ENCODE results near the gene COPS9.
A peak's percentile ranks its signal among the peaks of the same experiment; 100 is the strongest.

COPS9 gene

DNA sequence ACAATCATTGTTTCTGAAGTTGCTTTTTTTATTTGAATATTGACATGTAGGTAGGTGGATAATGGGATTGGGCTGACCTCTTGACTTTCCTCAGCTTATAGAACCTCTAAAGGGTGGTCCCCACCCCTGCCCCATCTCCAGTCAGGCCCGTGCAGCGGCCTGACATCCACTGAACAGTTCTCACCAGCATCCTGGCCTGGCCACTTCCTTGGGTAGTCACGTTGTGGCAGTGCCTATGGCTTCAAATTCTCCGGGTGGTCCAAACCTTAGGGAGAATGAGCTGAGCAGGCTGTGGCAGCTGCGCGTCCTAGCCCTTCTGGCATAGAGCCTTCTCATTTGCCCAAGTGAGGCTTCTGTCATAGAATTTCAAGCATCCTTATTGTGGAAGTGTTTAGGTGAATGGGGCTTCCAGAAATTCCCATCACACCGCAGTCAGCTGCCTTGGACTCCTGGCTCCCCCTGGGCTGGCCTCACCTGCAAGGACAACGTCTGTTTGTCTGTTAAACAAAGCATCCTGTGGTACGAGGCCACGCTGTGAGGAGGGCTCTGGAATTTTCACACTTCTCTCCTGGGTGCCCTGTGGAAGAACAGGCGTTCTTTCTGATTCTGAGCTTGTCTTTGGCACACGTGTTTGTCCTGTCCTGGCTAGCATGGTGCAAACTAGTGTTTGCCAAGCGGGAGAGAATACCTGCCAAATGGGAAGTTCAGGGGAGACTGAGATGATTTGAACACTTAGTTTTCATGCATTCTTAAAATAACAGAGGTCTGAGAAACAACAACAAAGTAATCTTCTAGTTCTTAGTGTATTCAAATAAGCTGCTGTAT, 36.2 kb upstream of the COPS9 start:
- H3K27ac Mint-ChIP-seq = no peak overlapping the region
- TF ChIP-seq, protein P1, sequence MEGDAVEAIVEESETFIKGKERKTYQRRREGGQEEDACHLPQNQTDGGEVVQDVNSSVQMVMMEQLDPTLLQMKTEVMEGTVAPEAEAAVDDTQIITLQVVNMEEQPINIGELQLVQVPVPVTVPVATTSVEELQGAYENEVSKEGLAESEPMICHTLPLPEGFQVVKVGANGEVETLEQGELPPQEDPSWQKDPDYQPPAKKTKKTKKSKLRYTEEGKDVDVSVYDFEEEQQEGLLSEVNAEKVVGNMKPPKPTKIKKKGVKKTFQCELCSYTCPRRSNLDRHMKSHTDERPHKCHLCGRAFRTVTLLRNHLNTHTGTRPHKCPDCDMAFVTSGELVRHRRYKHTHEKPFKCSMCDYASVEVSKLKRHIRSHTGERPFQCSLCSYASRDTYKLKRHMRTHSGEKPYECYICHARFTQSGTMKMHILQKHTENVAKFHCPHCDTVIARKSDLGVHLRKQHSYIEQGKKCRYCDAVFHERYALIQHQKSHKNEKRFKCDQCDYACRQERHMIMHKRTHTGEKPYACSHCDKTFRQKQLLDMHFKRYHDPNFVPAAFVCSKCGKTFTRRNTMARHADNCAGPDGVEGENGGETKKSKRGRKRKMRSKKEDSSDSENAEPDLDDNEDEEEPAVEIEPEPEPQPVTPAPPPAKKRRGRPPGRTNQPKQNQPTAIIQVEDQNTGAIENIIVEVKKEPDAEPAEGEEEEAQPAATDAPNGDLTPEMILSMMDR (IDR thresholded peaks at IDR 0.05) = no peak
- H3K9me3 Mint-ChIP-seq = peaks cover 19% of the 10 kb centered on the region
- H3K27me3 Mint-ChIP-seq (ENCODE audit: low read depth, poor library complexity) = peaks cover 28% of the 10 kb centered on the region
- H3K4me3 Mint-ChIP-seq = no peak overlapping the region
- no peaks in the 10 kb centered on the region for H3K36me3 Mint-ChIP-seq (ENCODE audit: low read depth)
- H3K4me1 Mint-ChIP-seq = peaks cover 20% of the 10 kb centered on the region
- DNase-seq = no peak

- no peak for DNase-seq
- Mint-ChIP-seq H3K9me3 (peaks cover 19% of the 10 kb centered on the region), H3K4me3 (no peak overlapping the region), H3K4me1 (peaks cover 20% of the 10 kb centered on the region), H3K27ac (no peak overlapping the region), H3K27me3 (ENCODE audit: low read depth, poor library complexity) (peaks cover 26% of the 10 kb centered on the region), H3K36me3 (ENCODE audit: low read depth) (no peaks in the 10 kb centered on the region)
- TF ChIP-seq, protein P1 (IDR thresholded peaks at IDR 0.05) = no peak
Measured at GRCh38 chr2:240170883-240171282, 34.8 kb upstream of the COPS9 start.

DNA sequence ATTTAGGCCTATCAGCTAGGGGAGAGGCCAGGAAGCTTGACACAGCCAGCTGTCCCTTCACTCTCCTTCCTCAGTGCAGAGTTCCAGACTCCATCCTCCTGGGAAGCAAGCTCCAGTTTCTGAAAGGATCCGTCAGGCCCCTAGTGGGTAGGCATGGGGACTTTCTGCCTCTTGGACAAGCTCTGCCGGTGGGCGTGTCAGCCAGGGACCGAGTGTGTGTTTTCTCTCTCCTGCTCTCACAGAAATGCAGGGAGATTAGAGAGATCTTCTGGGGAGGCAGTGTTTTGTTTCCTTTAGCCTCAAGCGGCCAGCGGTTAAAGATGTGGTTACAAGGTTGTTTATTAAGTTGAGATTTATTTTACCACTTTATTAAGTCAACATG, 34.2 kb upstream of the COPS9 start:
- TF ChIP-seq, protein P1 (IDR thresholded peaks at IDR 0.05) = no peak
- H3K36me3 Mint-ChIP-seq (ENCODE audit: low read depth) = no peaks in the 10 kb centered on the region
- no peak for DNase-seq
- peaks cover 30% of the 10 kb centered on the region for H3K27me3 Mint-ChIP-seq (ENCODE audit: low read depth, poor library complexity)
- peak overlapping the region; percentile 61 for H3K27ac Mint-ChIP-seq
- H3K4me3 Mint-ChIP-seq = no peak overlapping the region
- peaks cover 20% of the 10 kb centered on the region for H3K4me1 Mint-ChIP-seq
- H3K9me3 Mint-ChIP-seq = peaks cover 19% of the 10 kb centered on the region

- TF ChIP-seq, protein P1 (IDR thresholded peaks at IDR 0.05) = no peak
- H3K27ac Mint-ChIP-seq = peak overlapping the region; percentile 61
- H3K27me3 Mint-ChIP-seq (ENCODE audit: low read depth, poor library complexity) = peaks cover 26% of the 10 kb centered on the region
Measured at GRCh38 chr2:240169486-240170353, 33.6 kb upstream of the COPS9 start.

DNA sequence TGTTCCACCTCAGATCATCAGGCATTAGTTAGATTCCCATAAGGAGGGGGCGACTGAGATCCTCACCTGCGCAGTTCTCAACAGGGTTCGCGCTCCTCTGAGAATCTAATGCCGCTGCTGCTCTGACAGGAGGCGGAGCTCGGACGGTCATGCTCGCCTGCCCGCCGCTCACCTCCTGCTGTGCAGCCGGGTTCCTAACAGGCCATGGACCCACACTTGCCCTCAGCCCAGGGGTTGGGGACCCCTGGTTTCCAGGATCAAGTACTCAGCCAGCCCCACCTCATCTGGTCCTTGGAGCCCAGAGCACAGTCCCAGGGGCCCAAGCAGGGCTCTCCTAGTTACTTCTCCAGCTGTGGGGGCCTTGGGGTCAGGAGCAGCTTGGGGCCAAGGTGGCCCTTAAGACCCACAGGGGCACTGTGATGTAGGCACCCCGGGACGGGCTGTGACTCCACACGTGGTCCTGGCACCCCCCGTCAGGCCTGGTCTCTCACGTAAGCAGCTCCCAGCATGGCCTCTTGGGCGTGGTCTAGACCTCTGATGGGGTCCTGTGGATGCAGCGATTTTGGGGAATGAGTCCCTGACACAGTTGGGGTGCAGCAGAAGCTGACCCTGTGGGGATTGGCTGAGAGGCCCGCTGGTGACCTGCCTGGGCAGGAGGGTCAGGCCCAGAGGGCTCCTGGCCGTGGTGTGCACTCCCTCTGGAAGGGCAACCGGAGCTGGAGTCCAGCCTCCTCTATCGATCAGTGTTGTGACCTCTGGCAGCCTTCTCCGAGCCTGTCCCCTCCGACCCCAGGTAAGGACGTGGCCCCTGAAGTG, 32.6 kb upstream of the COPS9 start:
- TF ChIP-seq, protein P1 (IDR thresholded peaks at IDR 0.05) = no peak
- Mint-ChIP-seq H3K27me3 (ENCODE audit: low read depth, poor library complexity) (peaks cover 21% of the 10 kb centered on the region), H3K4me3 (no peak overlapping the region), H3K36me3 (ENCODE audit: low read depth) (no peaks in the 10 kb centered on the region), H3K27ac (no peak overlapping the region), H3K9me3 (peaks cover 19% of the 10 kb centered on the region), H3K4me1 (peaks cover 20% of the 10 kb centered on the region)
- DNase-seq = no peak

More at GRCh38 chr2:240169486-240170353, 33.6 kb upstream of the COPS9 start:
- Mint-ChIP-seq H3K36me3 (ENCODE audit: low read depth) (no peaks in the 10 kb centered on the region), H3K9me3 (peaks cover 19% of the 10 kb centered on the region), H3K4me3 (no peak overlapping the region), H3K4me1 (peaks cover 20% of the 10 kb centered on the region)
- DNase-seq = no peak

Data from nephron progenitor cell (in vitro differentiated cells).